Gastroesophageal sphincter (tissue), 4 donors: ENCODE measurements around the gene RBM17. TPM values are rescaled to one million over a fixed set of nuclear protein-coding genes. Genes with fewer than 3 reads are reported as not detected.

Experiments
- ATAC-seq: fragments of 150-250 bp; one replicate; pipeline ENCODE4 v1.9.1; 2016; ENCODE audit warnings: mild to moderate bottlenecking, moderate library complexity
- H3K27ac ChIP-seq, 4 donors: fragments of 200-600 bp; sonication (generic) in 3 of 4; 1 replicate in 3 of 4; 2 replicates in 1 of 4; pipeline ENCODE4 v1.5.1; 2016 to 2019
- H3K27me3 ChIP-seq: fragments of 200-600 bp; sonication (generic); one replicate; pipeline ENCODE4 v1.5.1; 2019
- H3K36me3 ChIP-seq, 2 donors: fragments of 200-600 bp; sonication (generic); one replicate each; pipeline ENCODE4 v1.5.1; 2019; ENCODE audit warnings: control low read depth in 1 of 2
- H3K4me1 ChIP-seq, 3 donors: fragments of 200-600 bp; sonication (generic); 1 replicate in 2 of 3; 2 replicates in 1 of 3; pipeline ENCODE4 v1.5.1; 2016 to 2019; ENCODE audit warnings: control low read depth in 2 of 3
- H3K4me3 ChIP-seq, 2 donors: fragments of 200-600 bp; sonication (generic); one replicate each; pipeline ENCODE4 v1.5.1; 2019; ENCODE audit warnings: mild to moderate bottlenecking in 1 of 2, moderate library complexity in 1 of 2
- H3K9me3 ChIP-seq, 3 donors: fragments of 200-600 bp; sonication (generic); one replicate each; pipeline ENCODE4 v1.5.1; 2017 to 2019; ENCODE audit warnings: control low read depth in 2 of 3
- EP300 ChIP-seq: sonication (generic); formaldehyde crosslinking; IDR thresholded peaks from one replicate; pipeline ENCODE4 v1.6.1; 2017; ENCODE audit warnings: antibody characterized with exemption, mild to moderate bottlenecking
- POLR2A ChIP-seq, 2 donors: fragments of 450-650 bp; IDR thresholded peaks; one replicate each; pipeline ENCODE4 v1.6.1; 2017; ENCODE audit warnings: antibody characterized with exemption in 2 of 2, mild to moderate bottlenecking in 2 of 2, moderate library complexity in 1 of 2
- POLR2AphosphoS5 ChIP-seq: sonication (generic); formaldehyde crosslinking; IDR thresholded peaks from one replicate; pipeline ENCODE4 v1.6.1; 2017; ENCODE audit warnings: antibody characterized with exemption
- WGBS, 2 donors: methylation state at CpG; one replicate each; pipeline ENCODE4 v1.1.5; 2018; ENCODE audit warnings: low coverage in 1 of 2; 5-methylcytosine and 5-hydroxymethylcytosine counted together
- total RNA-seq, 4 donors: library from RNA; depleted of rRNA; stranded (reverse); fragments of >200 nt; gene quantifications; one replicate each; pipeline ENCODE4 v1.1.0, GENCODE V29; 2016
- TF ChIP-seq, protein P1 (sequence below), 4 experiments: fragments of 200-600 bp in 2 of 4; fragments of 450-650 bp in 2 of 4; sonication (generic) in 1 of 4; IDR thresholded peaks; one replicate each; pipeline ENCODE4 v1.5.1; 2017 to 2019; ENCODE audit warnings: antibody characterized with exemption in 4 of 4, mild to moderate bottlenecking in 2 of 4, moderate library complexity in 2 of 4

RBM17 gene
- total RNA-seq, 4 donors from 2014 or later: 51.0 to 72.9 (median 66.7) TPM

DNA sequence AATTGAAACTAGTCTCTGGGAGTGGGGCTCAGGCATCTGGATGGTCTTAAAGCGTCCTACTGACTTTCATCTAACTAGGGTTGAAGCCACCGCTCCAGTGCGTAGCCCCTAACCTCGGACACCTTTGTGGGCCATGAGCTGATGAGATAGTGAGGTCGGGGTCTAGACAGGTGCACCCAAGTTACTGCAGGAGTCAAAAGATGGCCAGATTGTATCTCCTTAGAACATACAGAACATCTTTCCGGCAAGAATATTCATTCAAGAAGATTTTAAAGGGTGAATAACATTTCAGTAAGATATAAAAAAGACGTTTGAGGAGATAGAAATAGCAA lies 20.6 kb downstream of the RBM17 start:
- H3K36me3 ChIP-seq: peaks cover 0 to 95% of the 10 kb centered on the region in 2 donors
- no peak for ATAC-seq

GRCh38 chr10:6110136-6110535 lies 21.3 kb downstream of the RBM17 start:
- Histone ChIP-seq H3K4me1 (peaks cover 0 to 18% (median 0%) of the 10 kb centered on the region in 3 donors), H3K27me3 (no peaks in the 10 kb centered on the region), H3K27ac (no peak overlapping the region), H3K4me3 (no peak overlapping the region), H3K9me3 (no peaks in the 10 kb centered on the region), H3K36me3 (peaks cover 0 to 97% of the 10 kb centered on the region in 2 donors)
- no peak for TF ChIP-seq EP300
- TF ChIP-seq POLR2AphosphoS5: no peak
- TF ChIP-seq, protein P1, sequence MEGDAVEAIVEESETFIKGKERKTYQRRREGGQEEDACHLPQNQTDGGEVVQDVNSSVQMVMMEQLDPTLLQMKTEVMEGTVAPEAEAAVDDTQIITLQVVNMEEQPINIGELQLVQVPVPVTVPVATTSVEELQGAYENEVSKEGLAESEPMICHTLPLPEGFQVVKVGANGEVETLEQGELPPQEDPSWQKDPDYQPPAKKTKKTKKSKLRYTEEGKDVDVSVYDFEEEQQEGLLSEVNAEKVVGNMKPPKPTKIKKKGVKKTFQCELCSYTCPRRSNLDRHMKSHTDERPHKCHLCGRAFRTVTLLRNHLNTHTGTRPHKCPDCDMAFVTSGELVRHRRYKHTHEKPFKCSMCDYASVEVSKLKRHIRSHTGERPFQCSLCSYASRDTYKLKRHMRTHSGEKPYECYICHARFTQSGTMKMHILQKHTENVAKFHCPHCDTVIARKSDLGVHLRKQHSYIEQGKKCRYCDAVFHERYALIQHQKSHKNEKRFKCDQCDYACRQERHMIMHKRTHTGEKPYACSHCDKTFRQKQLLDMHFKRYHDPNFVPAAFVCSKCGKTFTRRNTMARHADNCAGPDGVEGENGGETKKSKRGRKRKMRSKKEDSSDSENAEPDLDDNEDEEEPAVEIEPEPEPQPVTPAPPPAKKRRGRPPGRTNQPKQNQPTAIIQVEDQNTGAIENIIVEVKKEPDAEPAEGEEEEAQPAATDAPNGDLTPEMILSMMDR (IDR thresholded peaks at IDR 0.05): no peak
- no peak for TF ChIP-seq POLR2A (IDR thresholded peaks at IDR 0.05)
- no peak for ATAC-seq
- WGBS, 2 donors: 77 to 82% methylated on average over 5 of the region's 5 CpGs

More for the DNA sequence above, 20.6 kb downstream of the RBM17 start:
- WGBS, 2 donors: 78 to 85% methylated on average over 6 to 7 of the region's 7 CpGs
- H3K9me3 ChIP-seq: no peaks in the 10 kb centered on the region
- no peak for TF ChIP-seq POLR2A (IDR thresholded peaks at IDR 0.05)
- H3K4me1 ChIP-seq: peaks cover 0 to 12% (median 0%) of the 10 kb centered on the region in 3 donors
- no peak overlapping the region for H3K4me3 ChIP-seq
- H3K27ac ChIP-seq: no peak overlapping the region
- H3K27me3 ChIP-seq: no peaks in the 10 kb centered on the region

DNA sequence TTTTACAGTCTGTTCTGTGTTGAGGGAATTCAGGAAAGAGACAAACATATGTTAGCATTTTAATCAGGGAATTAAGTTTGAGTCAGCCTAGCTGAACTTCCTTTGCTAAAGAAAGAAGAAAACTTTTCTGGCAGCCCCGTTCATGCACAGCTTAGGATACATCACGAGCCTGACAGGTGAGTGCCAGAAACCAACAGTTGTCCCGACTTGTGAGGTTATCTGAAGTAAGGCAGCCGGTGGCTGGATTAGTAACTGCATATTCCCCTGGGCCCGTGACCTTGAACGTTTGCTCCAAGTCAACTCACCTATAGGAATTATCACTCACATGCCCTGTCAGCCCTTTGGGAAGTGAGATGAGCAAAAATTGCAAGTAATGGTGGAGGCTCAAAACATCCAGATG lies 24.1 kb downstream of the RBM17 start:
- Histone ChIP-seq H3K36me3 (peaks cover 0 to 93% of the 10 kb centered on the region in 2 donors), H3K9me3 (no peaks in the 10 kb centered on the region)
- no peak for ATAC-seq

GRCh38 chr10:6114299-6114698 lies 25.5 kb downstream of the RBM17 start:
- peaks cover 0 to 17% (median 0%) of the 10 kb centered on the region in 3 donors for H3K4me1 ChIP-seq
- H3K27ac ChIP-seq: peak overlapping the region in 2 of 4 donors; percentile 43 to 48
- no peaks in the 10 kb centered on the region for H3K9me3 ChIP-seq
- H3K36me3 ChIP-seq: peaks cover 0 to 82% of the 10 kb centered on the region in 2 donors
- H3K27me3 ChIP-seq: no peaks in the 10 kb centered on the region
- ATAC-seq: no peak
- H3K4me3 ChIP-seq: no peak overlapping the region
- TF ChIP-seq POLR2A (IDR thresholded peaks at IDR 0.05) (no peak), POLR2AphosphoS5 (no peak), EP300 (no peak)
- TF ChIP-seq, protein P1 (IDR thresholded peaks at IDR 0.05): no peak
- 86% methylated on average over 4 of the region's 4 CpGs for WGBS, 2 donors

More for the DNA sequence above, 24.1 kb downstream of the RBM17 start:
- H3K4me3 ChIP-seq: no peak overlapping the region
- WGBS, 2 donors: 72 to 100% methylated on average over 1 to 4 of the region's 6 CpGs
- TF ChIP-seq POLR2A (IDR thresholded peaks at IDR 0.05) (no peak), POLR2AphosphoS5 (no peak), EP300 (no peak)
- TF ChIP-seq, protein P1 (IDR thresholded peaks at IDR 0.05): no peak
- H3K27me3 ChIP-seq: no peaks in the 10 kb centered on the region
- no peak overlapping the region for H3K27ac ChIP-seq
- H3K4me1 ChIP-seq: peaks cover 0 to 25% (median 0%) of the 10 kb centered on the region in 3 donors

DNA sequence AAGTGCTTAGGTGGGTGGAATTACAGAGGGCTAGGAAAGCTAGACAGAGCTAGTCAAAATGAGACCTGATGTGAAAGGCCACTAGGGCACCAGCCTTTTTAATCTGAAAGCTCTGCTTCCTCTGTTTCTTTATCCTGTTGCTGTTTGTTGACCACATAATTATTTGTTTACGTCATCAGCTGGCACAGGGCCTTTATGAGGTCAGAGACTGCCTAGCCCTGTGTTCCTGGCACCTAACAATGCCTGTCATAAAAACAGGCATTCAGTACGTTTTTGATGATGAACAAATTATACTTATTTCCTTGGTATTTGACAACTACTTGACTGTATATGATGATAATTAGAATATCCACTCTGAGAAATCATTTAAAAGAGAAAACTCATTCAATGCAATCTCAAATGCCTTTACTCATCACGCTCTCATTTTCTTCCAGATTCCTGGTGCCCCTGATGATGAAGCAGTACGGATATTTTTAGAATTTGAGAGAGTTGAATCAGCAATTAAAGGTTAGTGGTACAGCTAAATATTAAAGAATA lies 26.0 kb downstream of the RBM17 start:
- ATAC-seq: peak; percentile 39
- Histone ChIP-seq H3K4me1 (peaks cover 0 to 13% (median 0%) of the 10 kb centered on the region in 3 donors), H3K4me3 (no peak overlapping the region), H3K36me3 (peaks cover 0 to 76% of the 10 kb centered on the region in 2 donors), H3K27me3 (no peaks in the 10 kb centered on the region), H3K9me3 (no peaks in the 10 kb centered on the region), H3K27ac (peak overlapping the region in 3 of 4 donors; percentile 27 to 48 (median 43))
- 42 to 63% methylated on average over 4 of the region's 4 CpGs for WGBS, 2 donors
- TF ChIP-seq EP300 (no peak), POLR2AphosphoS5 (peak; percentile 17)
- TF ChIP-seq, protein P1 (IDR thresholded peaks at IDR 0.05): no peak
